Activated CD4-positive, alpha-beta T cell treated with anti-CD3 and anti-CD28 coated beads, Interleukin-2, amount 10 ng/mL, durations not matched to agents 24 days and 14 days (primary cell): ENCODE measurements around the gene FAM222B. TPM values are rescaled to one million over a fixed set of nuclear protein-coding genes. Genes with fewer than 3 reads are reported as not detected.
"Not testable (repeated sequence)": the region's sequence is repeated elsewhere in the genome, so short reads cannot be mapped to it uniquely, and the experiment has no call there.

Experiments used
- DNase-seq: peaks from one replicate; pipeline ENCODE4 v3.0.0; 2022
- H3K27ac Mint-ChIP-seq: one replicate; pipeline ENCODE4 v1.8.0; 2022; ENCODE audit warnings: mild to moderate bottlenecking, mixed read lengths
- H3K27me3 Mint-ChIP-seq: one replicate; pipeline ENCODE4 v1.8.0; 2022; ENCODE audit warnings: mixed read lengths
- H3K36me3 Mint-ChIP-seq: one replicate; pipeline ENCODE4 v1.8.0; 2022; ENCODE audit warnings: low read depth, mild to moderate bottlenecking, mixed read lengths
- H3K4me1 Mint-ChIP-seq: one replicate; pipeline ENCODE4 v1.8.0; 2021; ENCODE audit warnings: mixed read lengths
- H3K4me3 Mint-ChIP-seq: one replicate; pipeline ENCODE4 v1.8.0; 2022; ENCODE audit warnings: mild to moderate bottlenecking, moderate library complexity, mixed read lengths
- H3K9me3 Mint-ChIP-seq: one replicate; pipeline ENCODE4 v1.8.0; 2021; ENCODE audit warnings: mixed read lengths
- intact Hi-C: fragments of 100-400 bp; cut with micrococcal nuclease; formaldehyde crosslinking; loops from one replicate; pipeline ENCODE4 v1.15.1; 2023
- total RNA-seq: library from RNA; stranded (reverse); gene quantifications from 2 replicates; pipeline ENCODE4 v1.2.3, GENCODE V29; 2022

The FAM222B gene
- total RNA-seq, 1 donor from 2014 or later, result 24.0 TPM

- peak; percentile 64 for DNase-seq
Measured at GRCh38 chr17:28724500-28725165, 118.0 kb downstream of the FAM222B start.

DNA sequence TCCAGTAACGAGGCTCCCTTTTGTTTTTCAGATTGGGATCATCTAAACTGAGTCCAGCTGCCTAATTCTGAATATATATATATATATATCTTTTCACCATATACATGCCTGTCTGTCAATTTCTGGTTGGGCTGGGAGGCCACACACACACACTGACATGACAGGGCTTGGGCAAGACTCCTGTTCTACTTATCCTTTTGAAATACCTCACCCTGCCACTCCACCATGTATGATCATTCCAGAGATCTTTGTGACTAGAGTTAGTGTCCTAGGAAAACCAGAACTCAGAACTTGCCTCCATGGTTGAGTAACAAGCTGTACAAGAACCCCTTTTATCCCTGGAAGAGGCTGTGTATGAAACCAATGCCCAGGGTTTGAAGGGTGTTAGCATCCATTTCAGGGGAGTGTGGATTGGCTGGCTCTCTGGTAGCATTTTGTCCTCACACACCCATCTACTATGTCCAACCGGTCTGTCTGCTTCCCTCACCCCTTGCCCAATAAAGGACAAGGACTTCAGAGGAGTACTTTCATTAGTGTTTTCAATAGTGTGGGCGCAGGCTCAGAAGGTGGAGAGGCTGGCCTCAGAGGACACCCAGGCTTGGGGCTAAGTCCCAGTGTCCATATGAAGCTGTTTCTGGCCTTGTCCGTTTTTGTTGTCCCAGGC lies 118.6 kb downstream of the FAM222B start:
- DNase-seq, result not testable (repeated sequence)
- Mint-ChIP-seq H3K27ac (peak overlapping the region; percentile 93), H3K4me1 (peaks cover 64% of the 10 kb centered on the region)

More at GRCh38 chr17:28724500-28725165, 118.0 kb downstream of the FAM222B start:
- peak overlapping the region; percentile 93 for H3K27ac Mint-ChIP-seq
- H3K36me3 Mint-ChIP-seq, result peaks cover 64% of the 10 kb centered on the region
- peaks cover 62% of the 10 kb centered on the region for H3K4me1 Mint-ChIP-seq
- peak overlapping the region; percentile 98 for H3K4me3 Mint-ChIP-seq
- intact Hi-C loops, result loop anchor here (5.0 to 10.0 kb wide), 4 partner anchors 38 to 843 kb away; partner anchors contain the start of genes ABHD15, NUFIP2 and TP53I13
- no peaks in the 10 kb centered on the region for H3K27me3 Mint-ChIP-seq
- H3K9me3 Mint-ChIP-seq, result no peaks in the 10 kb centered on the region

GRCh38 chr17:28723159-28723835 lies 119.3 kb downstream of the FAM222B start:
- no peaks in the 10 kb centered on the region for H3K9me3 Mint-ChIP-seq
- DNase-seq, result no peak
- peaks cover 64% of the 10 kb centered on the region for H3K36me3 Mint-ChIP-seq
- intact Hi-C loops, result loop anchor here (10.0 kb wide), 1 partner anchor 422 kb away; no protein-coding TSS in a partner anchor
- H3K27ac Mint-ChIP-seq, result peak overlapping the region; percentile 49
- peak overlapping the region; percentile 41 for H3K4me3 Mint-ChIP-seq
- peaks cover 5% of the 10 kb centered on the region for H3K27me3 Mint-ChIP-seq
- H3K4me1 Mint-ChIP-seq, result peaks cover 67% of the 10 kb centered on the region

More for the DNA sequence above, 118.6 kb downstream of the FAM222B start:
- H3K9me3 Mint-ChIP-seq, H3K27me3 Mint-ChIP-seq: not testable (repeated sequence)
- H3K36me3 Mint-ChIP-seq, result peaks cover 64% of the 10 kb centered on the region
- H3K4me3 Mint-ChIP-seq, result peak overlapping the region; percentile 98
- intact Hi-C loops, result loop anchor here (10.0 kb wide), 1 partner anchor 421 kb away; no protein-coding TSS in a partner anchor

DNA sequence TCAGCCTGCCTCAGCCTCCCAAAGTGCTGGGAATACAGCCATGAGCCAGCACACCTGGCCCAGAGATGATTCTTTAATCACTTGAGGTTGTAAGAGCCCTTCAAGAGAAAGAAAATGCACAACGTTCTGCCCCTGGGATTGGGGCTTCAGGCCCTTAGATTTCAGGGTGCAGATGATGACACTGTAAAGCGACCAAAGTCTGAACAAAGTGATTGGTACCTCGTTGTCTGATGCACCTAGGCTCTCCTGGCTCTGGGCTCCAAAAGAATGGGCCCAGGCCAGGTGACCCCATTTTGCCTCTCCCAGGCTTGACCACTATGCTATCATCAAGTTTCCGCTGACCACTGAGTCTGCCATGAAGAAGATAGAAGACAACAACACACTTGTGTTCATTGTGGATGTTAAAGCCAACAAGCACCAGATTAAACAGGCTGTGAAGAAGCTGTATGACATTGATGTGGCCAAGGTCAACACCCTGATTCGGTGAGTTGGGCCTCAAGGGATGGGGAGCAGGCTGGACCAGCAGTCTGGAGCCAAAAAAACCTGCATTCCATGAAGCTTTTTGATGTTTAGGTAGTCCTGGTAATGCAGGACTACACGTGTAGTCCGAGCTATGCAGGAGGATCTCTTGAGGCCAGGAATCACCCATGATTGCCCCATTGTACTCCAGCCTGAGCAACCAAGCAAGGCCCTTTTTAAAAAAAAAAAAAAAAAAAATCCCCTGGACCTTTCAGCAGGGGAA lies 120.0 kb downstream of the FAM222B start:
- peak overlapping the region; percentile 58 for H3K27ac Mint-ChIP-seq
- peak overlapping the region; percentile 99 for H3K4me3 Mint-ChIP-seq
- no peak for DNase-seq
- peaks cover 66% of the 10 kb centered on the region for H3K4me1 Mint-ChIP-seq
- intact Hi-C loops, result loop anchor here (10.0 kb wide), 1 partner anchor 422 kb away; no protein-coding TSS in a partner anchor
- H3K36me3 Mint-ChIP-seq, result peaks cover 64% of the 10 kb centered on the region
- H3K9me3 Mint-ChIP-seq, result no peaks in the 10 kb centered on the region
- peaks cover 10% of the 10 kb centered on the region for H3K27me3 Mint-ChIP-seq

DNA sequence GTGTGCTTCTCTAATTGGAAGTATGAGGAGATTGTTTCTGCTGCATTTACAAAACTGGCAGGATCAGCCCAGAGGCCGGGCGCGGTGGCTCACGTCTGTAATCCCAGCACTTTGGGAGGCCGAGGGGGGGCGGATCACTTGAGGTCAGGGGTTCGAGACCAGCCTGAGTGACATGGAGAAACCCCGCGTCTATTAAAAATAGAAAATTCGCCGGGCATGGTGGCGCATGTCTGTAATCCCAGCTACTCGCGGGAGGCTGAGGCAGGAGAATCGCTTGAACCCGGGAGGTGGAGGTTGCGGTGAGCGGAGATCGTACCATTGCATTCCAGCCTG lies 121.6 kb downstream of the FAM222B start:
- intact Hi-C loops, result loop anchor here (10.0 kb wide), 1 partner anchor 424 kb away; no protein-coding TSS in a partner anchor
- H3K9me3 Mint-ChIP-seq, DNase-seq: not testable (repeated sequence)
- H3K36me3 Mint-ChIP-seq, result peaks cover 60% of the 10 kb centered on the region
- H3K4me1 Mint-ChIP-seq, result peaks cover 57% of the 10 kb centered on the region
- H3K27ac Mint-ChIP-seq, result peak overlapping the region; percentile 100
- peak overlapping the region; percentile 99 for H3K4me3 Mint-ChIP-seq
- peaks cover 14% of the 10 kb centered on the region for H3K27me3 Mint-ChIP-seq

- Mint-ChIP-seq H3K27ac (peak overlapping the region; percentile 100), H3K36me3 (peaks cover 56% of the 10 kb centered on the region), H3K4me1 (peaks cover 54% of the 10 kb centered on the region), H3K4me3 (peak overlapping the region; percentile 99), H3K9me3 (no peaks in the 10 kb centered on the region), H3K27me3 (peaks cover 18% of the 10 kb centered on the region)
- peak; percentile 79 for DNase-seq
- intact Hi-C loops, result loop anchor here (10.0 kb wide), 1 partner anchor 424 kb away; no protein-coding TSS in a partner anchor
Measured at GRCh38 chr17:28720247-28720996, 122.2 kb downstream of the FAM222B start.

DNA sequence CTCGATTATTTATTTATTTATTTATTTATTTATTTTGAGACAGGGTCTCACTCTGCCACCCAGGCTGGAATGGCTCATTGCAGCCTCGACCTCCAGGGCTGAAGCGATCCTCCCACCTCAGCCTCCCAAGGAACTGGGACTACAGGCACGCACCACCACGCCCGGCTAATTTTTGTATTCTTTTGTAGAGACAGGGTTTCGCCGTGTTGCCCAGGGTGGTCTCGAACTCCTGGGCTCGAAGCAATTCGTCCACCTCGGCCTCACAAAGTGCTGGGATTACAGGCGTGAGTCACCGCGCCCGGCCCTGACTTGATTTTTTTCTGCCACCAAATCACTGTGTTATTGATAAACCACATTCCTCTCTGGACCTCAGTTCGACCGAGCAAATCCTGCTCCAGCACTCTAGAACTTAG lies 123.6 kb downstream of the FAM222B start:
- intact Hi-C loops, result loop anchor here (1.0 kb wide), 4 partner anchors 8 to 233 kb away; partner anchors contain the start of genes BLTP2, NEK8 and PROCA1
- H3K4me1 Mint-ChIP-seq, result peaks cover 43% of the 10 kb centered on the region

DNA sequence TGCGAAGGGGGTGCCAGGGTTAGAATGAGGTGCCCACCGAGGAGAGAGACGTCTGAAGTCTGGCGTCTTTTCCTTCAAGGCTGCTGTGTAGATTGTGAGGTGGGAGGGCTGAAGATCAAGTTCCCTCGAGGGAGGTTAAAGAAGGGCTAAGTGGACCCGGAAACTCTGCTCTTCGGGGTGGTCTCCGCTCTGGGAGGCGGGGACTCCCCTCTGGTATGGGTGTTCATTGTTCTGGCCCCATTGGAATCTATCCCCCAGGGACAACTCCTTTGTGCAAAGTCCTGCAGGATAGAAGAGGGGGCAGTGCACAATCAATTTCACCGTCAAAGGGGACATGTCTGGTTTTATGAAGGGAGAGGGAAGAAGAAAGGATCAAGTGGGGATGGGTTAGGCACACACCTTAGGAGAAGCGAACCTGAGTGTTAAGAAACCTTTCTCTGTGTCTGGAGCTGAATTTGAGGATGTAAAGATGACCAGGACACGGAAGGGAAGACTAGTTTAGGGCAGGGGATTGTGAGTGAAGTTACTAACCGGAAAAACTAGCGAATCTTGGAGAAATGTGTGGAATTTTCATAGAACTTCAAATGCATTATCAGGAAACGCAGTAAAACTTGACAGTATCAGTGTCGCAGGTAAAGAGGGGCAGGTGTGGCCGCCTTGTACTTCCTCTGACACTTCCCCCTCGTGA lies 124.1 kb downstream of the FAM222B start:
- peak overlapping the region; percentile 82 for H3K4me3 Mint-ChIP-seq
- H3K36me3 Mint-ChIP-seq, result peaks cover 39% of the 10 kb centered on the region
- intact Hi-C loops, result loop anchor here (1.0 kb wide), 4 partner anchors 7 to 234 kb away; partner anchors contain the start of genes BLTP2, NEK8 and PROCA1
- peaks cover 28% of the 10 kb centered on the region for H3K27me3 Mint-ChIP-seq
- no peak for DNase-seq
- H3K27ac Mint-ChIP-seq, result peak overlapping the region; percentile 86
- no peaks in the 10 kb centered on the region for H3K9me3 Mint-ChIP-seq
- H3K4me1 Mint-ChIP-seq, result peaks cover 39% of the 10 kb centered on the region

More for the DNA sequence above, 123.6 kb downstream of the FAM222B start:
- peaks cover 45% of the 10 kb centered on the region for H3K36me3 Mint-ChIP-seq
- H3K9me3 Mint-ChIP-seq, result no peaks in the 10 kb centered on the region
- peak overlapping the region; percentile 99 for H3K4me3 Mint-ChIP-seq
- H3K27me3 Mint-ChIP-seq, result peaks cover 28% of the 10 kb centered on the region
- H3K27ac Mint-ChIP-seq, result peak overlapping the region; percentile 100
- DNase-seq, result no peak

DNA sequence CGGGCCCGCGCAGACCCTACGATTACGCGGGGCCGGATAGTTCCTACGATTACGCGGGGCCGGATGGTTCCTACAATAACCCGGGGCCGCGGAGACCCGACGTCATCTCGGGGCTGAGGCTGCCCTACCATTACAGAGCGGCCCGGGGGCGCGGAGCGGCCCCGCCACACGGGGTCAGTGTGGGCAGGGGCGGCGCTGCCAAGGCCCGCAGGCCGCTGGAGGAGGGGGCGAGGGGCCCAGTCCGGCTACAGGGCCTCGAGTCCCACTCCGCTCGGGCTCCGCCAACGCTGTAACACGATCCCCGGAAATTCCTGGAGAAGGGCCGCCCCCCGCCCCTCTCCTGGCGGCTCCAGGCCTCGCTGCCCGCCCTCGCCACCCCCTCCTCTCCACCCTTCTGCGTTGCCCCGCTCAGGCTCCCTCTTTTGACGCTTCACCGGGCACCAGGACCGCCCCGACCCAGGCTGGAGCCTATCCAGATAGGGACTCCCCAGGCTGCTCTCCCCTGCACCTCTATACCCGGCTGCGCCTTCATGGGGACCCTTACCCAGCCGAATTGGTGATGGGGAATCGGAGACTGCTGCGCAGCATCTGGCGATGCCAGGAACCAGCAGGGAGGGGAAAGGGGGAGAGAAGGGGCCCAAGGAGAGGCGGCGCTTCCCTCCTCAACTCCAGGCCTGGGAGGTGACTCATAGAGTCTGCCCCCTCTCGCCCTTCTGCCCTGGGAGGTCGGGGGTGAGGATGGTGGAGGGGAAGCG lies 124.8 kb downstream of the FAM222B start, which contains the start of gene RAB34:
RAB34 (minus strand) TSS at position 291 of the 755 bp plus-strand sequence. CDS start 602 bp downstream, outside the sequence.
- H3K9me3 Mint-ChIP-seq, result no peaks in the 10 kb centered on the region
- peak within 1 kb of the TSS; percentile 82 for H3K4me3 Mint-ChIP-seq
- H3K27me3 Mint-ChIP-seq, result peaks cover 28% of the 10 kb centered on the region
- peaks cover 34% of the 10 kb centered on the region for H3K36me3 Mint-ChIP-seq
- H3K4me1 Mint-ChIP-seq, result peaks cover 35% of the 10 kb centered on the region
- intact Hi-C loops, result no loop called here
- peak within 1 kb of the TSS; percentile 86 for H3K27ac Mint-ChIP-seq
- DNase-seq, result peak; percentile 75

GRCh38 chr17:28716740-28717577 lies 125.6 kb downstream of the FAM222B start:
- Mint-ChIP-seq H3K27ac (no peak overlapping the region), H3K36me3 (peaks cover 26% of the 10 kb centered on the region), H3K9me3 (no peaks in the 10 kb centered on the region), H3K4me1 (peaks cover 36% of the 10 kb centered on the region), H3K27me3 (peaks cover 28% of the 10 kb centered on the region), H3K4me3 (no peak overlapping the region)
- intact Hi-C loops, result no loop called here
- peak; percentile 68 for DNase-seq

GRCh38 chr17:28715217-28715616 lies 127.4 kb downstream of the FAM222B start:
- DNase-seq, result no peak
- Mint-ChIP-seq H3K36me3 (peaks cover 8% of the 10 kb centered on the region), H3K9me3 (no peaks in the 10 kb centered on the region), H3K27ac (no peak overlapping the region), H3K27me3 (peaks cover 28% of the 10 kb centered on the region), H3K4me3 (no peak overlapping the region), H3K4me1 (peaks cover 35% of the 10 kb centered on the region)
- intact Hi-C loops, result no loop called here
